Measurements from ENCODE around the gene SREBF2.

SREBF2 gene

DNA sequence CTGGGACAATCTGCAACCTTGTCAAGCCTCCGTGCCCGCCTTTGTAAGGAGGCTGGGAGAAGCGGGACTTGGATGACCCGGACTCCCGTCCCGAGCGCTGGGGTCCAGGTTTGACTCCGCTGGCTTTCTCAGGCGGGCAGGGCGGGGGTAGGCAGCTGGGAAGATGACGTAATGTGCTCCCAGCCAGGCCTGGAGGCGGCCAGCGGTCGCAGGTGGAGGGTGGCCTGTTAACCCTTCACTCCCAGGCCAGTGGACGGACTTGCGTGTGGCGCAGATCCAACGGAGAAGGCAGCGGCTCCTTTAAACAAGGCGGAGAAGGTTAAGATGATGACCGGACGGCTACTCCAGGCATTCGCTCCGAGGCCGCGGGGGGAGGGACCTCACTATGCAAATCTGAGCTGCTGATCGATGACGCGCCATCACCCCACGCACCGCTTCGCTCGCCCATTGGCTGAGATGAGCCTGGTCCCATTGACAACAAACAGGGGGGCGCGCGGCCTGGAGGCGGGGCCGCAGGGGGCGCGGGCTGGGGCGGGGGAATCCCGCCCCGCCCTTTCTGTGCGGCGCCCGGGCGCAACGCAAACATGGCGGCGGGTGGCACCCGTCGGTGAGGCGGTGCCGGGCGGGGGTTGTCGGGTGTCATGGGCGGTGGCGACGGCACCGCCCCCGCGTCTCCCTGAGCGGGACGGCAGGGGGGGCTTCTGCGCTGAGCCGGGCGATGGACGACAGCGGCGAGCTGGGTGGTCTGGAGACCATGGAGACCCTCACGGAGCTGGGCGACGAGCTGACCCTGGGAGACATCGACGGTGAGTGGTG is at the start of gene SREBF2:
Gene SREBF2, plus strand, starts transcription at position 553 of the 816 bp plus-strand sequence. Its CDS starts 166 bp downstream, at position 719.
- H3K4me3 ChIP-seq (ENCODE audit: low read depth, low read length): peak within 1 kb of the TSS; percentile 71
- peak; percentile 99 for DNase-seq (ENCODE audit: low read depth)
- TF ChIP-seq, protein P1, sequence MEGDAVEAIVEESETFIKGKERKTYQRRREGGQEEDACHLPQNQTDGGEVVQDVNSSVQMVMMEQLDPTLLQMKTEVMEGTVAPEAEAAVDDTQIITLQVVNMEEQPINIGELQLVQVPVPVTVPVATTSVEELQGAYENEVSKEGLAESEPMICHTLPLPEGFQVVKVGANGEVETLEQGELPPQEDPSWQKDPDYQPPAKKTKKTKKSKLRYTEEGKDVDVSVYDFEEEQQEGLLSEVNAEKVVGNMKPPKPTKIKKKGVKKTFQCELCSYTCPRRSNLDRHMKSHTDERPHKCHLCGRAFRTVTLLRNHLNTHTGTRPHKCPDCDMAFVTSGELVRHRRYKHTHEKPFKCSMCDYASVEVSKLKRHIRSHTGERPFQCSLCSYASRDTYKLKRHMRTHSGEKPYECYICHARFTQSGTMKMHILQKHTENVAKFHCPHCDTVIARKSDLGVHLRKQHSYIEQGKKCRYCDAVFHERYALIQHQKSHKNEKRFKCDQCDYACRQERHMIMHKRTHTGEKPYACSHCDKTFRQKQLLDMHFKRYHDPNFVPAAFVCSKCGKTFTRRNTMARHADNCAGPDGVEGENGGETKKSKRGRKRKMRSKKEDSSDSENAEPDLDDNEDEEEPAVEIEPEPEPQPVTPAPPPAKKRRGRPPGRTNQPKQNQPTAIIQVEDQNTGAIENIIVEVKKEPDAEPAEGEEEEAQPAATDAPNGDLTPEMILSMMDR (IDR thresholded peaks at IDR 0.05; ENCODE audit: low read depth, low read length, missing control alignments): no peak

DNA sequence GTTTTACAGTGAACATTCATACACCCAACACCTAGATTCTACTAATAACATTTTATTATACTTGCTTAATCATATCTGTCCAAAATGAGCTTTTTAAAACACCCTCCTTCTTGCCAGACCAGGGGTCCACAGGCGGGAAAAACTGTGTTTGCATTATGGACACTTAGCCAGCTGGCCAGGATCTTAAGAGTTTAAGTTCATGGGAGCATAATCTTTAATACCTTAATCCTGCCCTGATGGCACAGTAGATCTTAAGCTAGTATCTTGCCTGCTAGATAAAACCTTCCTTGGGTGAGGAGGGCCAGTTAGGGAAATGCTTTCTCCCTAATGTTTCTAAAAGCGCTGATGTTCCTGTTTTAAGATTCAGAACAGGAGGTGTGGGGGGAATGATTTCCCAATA is 45.6 kb upstream of the SREBF2 start:
- no peak overlapping the region for H3K4me3 ChIP-seq (ENCODE audit: low read depth, low read length)
- TF ChIP-seq, protein P1 (IDR thresholded peaks at IDR 0.05; ENCODE audit: low read depth, low read length, missing control alignments): no peak
- no peak for DNase-seq (ENCODE audit: low read depth)

DNA sequence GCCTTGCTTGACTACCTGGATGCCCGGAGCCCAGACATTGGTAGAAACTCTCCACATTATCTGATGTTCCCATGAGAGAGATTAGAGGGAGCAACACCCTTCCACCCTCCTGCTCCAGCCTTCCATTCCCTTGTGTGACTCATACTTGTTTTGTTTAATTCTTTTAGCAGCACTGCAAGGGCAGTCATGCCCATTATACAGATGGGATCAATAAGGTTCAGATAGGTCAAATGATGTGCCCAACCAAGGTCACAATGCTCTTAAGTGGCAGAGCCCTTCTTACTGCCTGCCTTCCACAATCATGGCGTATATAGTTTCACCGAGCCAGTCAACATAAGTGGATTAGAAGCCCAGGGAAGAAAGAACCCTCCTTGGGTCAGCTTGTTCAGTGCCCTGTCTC is 39.0 kb upstream of the SREBF2 start:
- TF ChIP-seq, protein P1 (IDR thresholded peaks at IDR 0.05; ENCODE audit: low read depth, low read length, missing control alignments): no peak
- H3K4me3 ChIP-seq (ENCODE audit: low read depth, low read length): no peak overlapping the region
- DNase-seq (ENCODE audit: low read depth): no peak

DNA sequence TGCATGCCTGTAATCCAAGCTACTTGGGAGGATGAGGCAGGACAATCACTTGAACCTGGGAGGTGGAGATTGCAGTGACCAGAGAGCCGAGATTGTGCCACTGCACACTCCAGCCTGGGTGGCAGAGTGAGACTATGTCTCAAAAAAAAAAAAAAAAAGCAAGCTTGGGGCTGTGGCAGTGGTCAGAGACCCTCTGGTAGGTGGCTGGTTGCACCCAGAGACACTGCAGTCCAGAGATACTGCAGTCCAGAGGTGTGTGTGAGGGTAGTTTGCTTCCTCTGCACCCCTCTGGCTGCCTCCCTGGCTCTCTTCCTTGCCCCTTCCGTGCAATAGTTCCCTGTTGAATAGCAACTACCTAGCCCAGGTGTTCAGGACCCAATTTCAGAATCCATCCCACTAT is 34.2 kb upstream of the SREBF2 start:
- TF ChIP-seq, protein P1 (IDR thresholded peaks at IDR 0.05; ENCODE audit: low read depth, low read length, missing control alignments): no peak
- no peak overlapping the region for H3K4me3 ChIP-seq (ENCODE audit: low read depth, low read length)
- no peak for DNase-seq (ENCODE audit: low read depth)

DNA sequence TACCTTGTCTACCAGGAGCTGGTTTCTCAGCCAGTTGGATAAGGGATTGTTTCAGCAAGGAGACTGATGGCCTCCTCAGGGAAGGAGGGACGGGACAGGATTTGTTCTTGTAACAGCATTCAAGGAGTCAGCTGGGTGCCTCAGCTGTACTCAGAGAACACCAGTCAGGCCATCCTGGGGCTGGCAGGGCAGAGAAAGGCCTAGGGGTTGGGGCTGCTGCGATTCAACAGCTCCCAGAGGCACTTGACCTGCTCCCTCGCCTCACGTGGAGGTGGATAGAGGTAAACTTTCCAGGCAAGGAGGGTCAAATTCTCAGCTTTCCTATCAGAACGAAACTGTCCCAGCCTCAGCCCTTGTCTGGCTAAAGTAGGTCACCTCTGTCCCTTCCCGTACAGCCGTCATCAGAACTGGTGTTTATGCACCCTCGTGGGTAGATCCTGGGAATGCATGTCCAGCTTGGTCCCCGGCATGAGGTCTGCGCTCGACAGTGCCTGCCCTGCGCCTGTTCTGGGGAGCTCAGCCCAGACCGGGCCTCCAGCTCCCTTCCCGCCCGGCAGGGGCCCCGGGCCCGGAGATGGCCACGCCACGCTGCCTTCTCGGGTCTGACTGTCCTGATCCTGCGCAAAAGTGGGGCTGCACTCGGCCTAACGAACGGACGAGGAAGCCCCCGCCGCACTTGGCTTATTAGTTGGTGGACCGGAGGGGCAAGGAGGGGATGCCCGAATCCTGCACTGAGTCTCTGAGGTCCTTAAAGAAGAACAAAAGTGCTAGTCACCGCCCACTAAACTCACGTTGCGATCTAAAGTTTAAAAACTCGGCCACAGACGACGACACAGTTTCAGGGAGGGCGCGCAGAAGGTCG is 33.2 kb upstream of the SREBF2 start:
- no peak for DNase-seq (ENCODE audit: low read depth)
- TF ChIP-seq, protein P1 (IDR thresholded peaks at IDR 0.05; ENCODE audit: low read depth, low read length, missing control alignments): no peak
- peak overlapping the region; percentile 88 for H3K4me3 ChIP-seq (ENCODE audit: low read depth, low read length)

DNA sequence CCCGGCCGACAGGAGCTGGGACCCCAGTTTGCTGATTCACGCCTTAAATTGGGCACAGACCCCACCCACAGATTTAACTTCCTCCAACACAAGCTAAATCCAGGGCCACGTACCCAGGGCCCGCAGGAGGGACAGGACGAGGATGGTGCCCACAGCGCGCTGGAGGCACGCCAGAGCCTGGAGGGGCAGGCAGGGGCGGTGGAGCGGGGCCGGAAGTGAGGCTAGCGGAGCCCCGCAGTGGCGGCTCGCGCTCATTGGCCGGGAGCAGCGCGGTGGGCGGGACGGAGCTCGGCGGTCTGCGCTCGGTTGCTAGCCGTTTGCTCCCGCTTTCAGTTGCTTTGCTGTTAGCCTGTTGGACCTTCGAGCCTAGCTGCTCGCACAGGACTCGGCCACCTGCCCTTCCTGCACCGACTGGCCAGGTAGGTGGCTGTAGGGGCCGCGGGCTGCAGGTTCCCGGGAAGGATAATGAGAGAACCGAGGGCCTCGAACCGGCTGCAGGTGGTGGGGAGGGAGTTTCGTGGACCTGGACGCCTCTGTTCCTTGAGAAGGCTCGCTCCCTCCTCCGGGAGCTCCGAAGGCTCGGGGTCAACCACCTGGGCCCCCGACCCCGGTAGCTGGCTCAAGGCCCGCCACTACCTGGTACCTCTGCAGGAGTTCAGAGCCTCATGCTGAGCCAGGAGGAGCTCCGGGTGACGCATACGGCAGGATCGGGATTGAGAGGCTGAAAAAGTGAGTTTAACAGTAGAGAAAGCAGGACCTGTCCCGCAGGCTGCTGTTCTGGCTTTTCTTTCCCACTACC is 32.4 kb upstream of the SREBF2 start, which contains the start of gene CCDC134:
Gene CCDC134, plus strand, starts transcription at position 332 of the 799 bp plus-strand sequence. CDS start 8,212 bp downstream, outside the sequence.
- TF ChIP-seq, protein P1 (IDR thresholded peaks at IDR 0.05; ENCODE audit: low read depth, low read length, missing control alignments): no peak
- peak within 1 kb of the TSS; percentile 88 for H3K4me3 ChIP-seq (ENCODE audit: low read depth, low read length)
- peak; percentile 61 for DNase-seq (ENCODE audit: low read depth)
